HG02884 (cell line): Measurements from ENCODE around the gene SLC35D2.
"Not testable (repeated sequence)": the region's sequence is repeated elsewhere in the genome, so short reads cannot be mapped to it uniquely, and the experiment has no call there.

Source experiments
- ATAC-seq: cut with Tn5 transposase; IDR thresholded peaks from one replicate; pipeline ENCODE4 v1.9.1; 2021; ENCODE audit warnings: mild to moderate bottlenecking, moderate library complexity; ENCODE audit not compliant: unreplicated experiment

SLC35D2 gene

GRCh38 chr9:96400132-96400910 lies 16.8 kb upstream of the SLC35D2 start:
- ATAC-seq: no peak

GRCh38 chr9:96399325-96399633 lies 15.8 kb upstream of the SLC35D2 start:
- ATAC-seq: no peak

- ATAC-seq: no peak
These were observed 15.2 kb upstream of the SLC35D2 start for GRCh38 chr9:96398582-96399324.

- ATAC-seq: no peak
These were observed 12.5 kb upstream of the SLC35D2 start for GRCh38 chr9:96395964-96396363.

- ATAC-seq: no peak
These were observed 11.5 kb upstream of the SLC35D2 start for GRCh38 chr9:96394832-96395496.

GRCh38 chr9:96392263-96392662 lies 8.8 kb upstream of the SLC35D2 start:
- no peak for ATAC-seq

GRCh38 chr9:96391021-96391765 lies 7.7 kb upstream of the SLC35D2 start:
- no peak for ATAC-seq

- ATAC-seq: no peak
These were observed 4.6 kb upstream of the SLC35D2 start for GRCh38 chr9:96388144-96388543.

- no peak for ATAC-seq
These were observed 2.6 kb upstream of the SLC35D2 start for GRCh38 chr9:96386157-96386556.

GRCh38 chr9:96382839-96383164 lies 709 bp downstream of the SLC35D2 start:
- ATAC-seq: no peak

GRCh38 chr9:96382175-96382574 lies 1.3 kb downstream of the SLC35D2 start:
- no peak for ATAC-seq

- no peak for ATAC-seq
These were observed 1.8 kb downstream of the SLC35D2 start for GRCh38 chr9:96381696-96382095.

- no peak for ATAC-seq
These were observed 2.4 kb downstream of the SLC35D2 start for GRCh38 chr9:96381125-96381524.

- no peak for ATAC-seq
These were observed 4.0 kb downstream of the SLC35D2 start for GRCh38 chr9:96379461-96379860.

GRCh38 chr9:96378187-96378586 lies 5.3 kb downstream of the SLC35D2 start:
- no peak for ATAC-seq

- no peak for ATAC-seq
These were observed 6.3 kb downstream of the SLC35D2 start for GRCh38 chr9:96376891-96377874.

- not testable (repeated sequence) for ATAC-seq
These were observed 8.0 kb downstream of the SLC35D2 start for GRCh38 chr9:96375507-96375906.

GRCh38 chr9:96367943-96368342 lies 15.6 kb downstream of the SLC35D2 start:
- ATAC-seq: no peak

GRCh38 chr9:96363175-96363967 lies 20.1 kb downstream of the SLC35D2 start:
- no peak for ATAC-seq
